ENCODE measurements around the gene ANKRD13D.

The ANKRD13D gene

GRCh38 chr11:67287355-67288197 lies 1.5 kb upstream of the ANKRD13D start:
- DNase-seq: no peak

GRCh38 chr11:67288198-67288451 lies 978 bp upstream of the ANKRD13D start:
- DNase-seq: no peak

- peak; percentile 71 for DNase-seq
Measured at GRCh38 chr11:67288452-67289225, 464 bp upstream of the ANKRD13D start.

GRCh38 chr11:67289651-67290479 lies 762 bp downstream of the ANKRD13D start:
- DNase-seq: no peak

- no peak for DNase-seq
Measured at GRCh38 chr11:67290801-67291200, 1.7 kb downstream of the ANKRD13D start.

- no peak for DNase-seq
Measured at GRCh38 chr11:67291481-67292381, 2.6 kb downstream of the ANKRD13D start.

GRCh38 chr11:67292671-67293070 lies 3.6 kb downstream of the ANKRD13D start:
- DNase-seq: no peak

- peak; percentile 50 for DNase-seq
Measured at GRCh38 chr11:67293090-67293489, 4.0 kb downstream of the ANKRD13D start.

- DNase-seq: no peak
Measured at GRCh38 chr11:67295846-67296245, 6.7 kb downstream of the ANKRD13D start.

GRCh38 chr11:67298786-67299185 lies 9.7 kb downstream of the ANKRD13D start:
- no peak for DNase-seq

GRCh38 chr11:67299471-67300191 lies 10.5 kb downstream of the ANKRD13D start:
- DNase-seq: no peak

- no peak for DNase-seq
Measured at GRCh38 chr11:67300256-67300755, 11.2 kb downstream of the ANKRD13D start.

- no peak for DNase-seq
Measured at GRCh38 chr11:67300756-67301312, 11.7 kb downstream of the ANKRD13D start.

- DNase-seq: no peak
Measured at GRCh38 chr11:67301313-67301921, 12.3 kb downstream of the ANKRD13D start.

- peak; percentile 55 for DNase-seq
Measured at GRCh38 chr11:67301951-67302516, 12.9 kb downstream of the ANKRD13D start.

GRCh38 chr11:67302571-67303131 lies 13.5 kb downstream of the ANKRD13D start:
- DNase-seq: no peak

GRCh38 chr11:67303132-67303834 lies 14.2 kb downstream of the ANKRD13D start, which contains the start of gene SSH3:
TSS of gene SSH3 (plus strand) at chr11:67303530. CDS start at chr11:67303626, 96 bp downstream.
- DNase-seq: peak; percentile 67

- DNase-seq: no peak
Measured at GRCh38 chr11:67303835-67304411, 14.8 kb downstream of the ANKRD13D start.
